Endodermal cell (in vitro differentiated cells): Measurements from ENCODE around the gene AKAP6. TPM values are rescaled to one million over a fixed set of nuclear protein-coding genes. Genes with fewer than 3 reads are reported as not detected.

Experiments
- DNase-seq: peaks from one replicate; pipeline ENCODE4 v3.0.0-alpha.2; 2017
- H3K27ac ChIP-seq: 2 replicates; pipeline ENCODE4 v1.5.1; 2013; ENCODE audit warnings: mild to moderate bottlenecking, low read depth, low read length, moderate library complexity
- H3K27me3 ChIP-seq: 2 replicates; pipeline ENCODE4 v1.6.1; 2013; ENCODE audit warnings: mild to moderate bottlenecking, low read length, moderate library complexity; ENCODE audit not compliant: insufficient read depth, control insufficient read depth, poor library complexity, severe bottlenecking
- H3K36me3 ChIP-seq: 2 replicates; pipeline ENCODE4 v1.7.0; 2013; ENCODE audit warnings: mild to moderate bottlenecking, low read length, moderate library complexity; ENCODE audit not compliant: control insufficient read depth, insufficient read depth
- H3K4me1 ChIP-seq: one replicate; pipeline ENCODE4 v1.7.0; 2013; ENCODE audit warnings: low read length; ENCODE audit not compliant: control insufficient read depth, insufficient read depth
- H3K4me3 ChIP-seq: 2 replicates; pipeline ENCODE4 v1.5.1; 2013; ENCODE audit warnings: mild to moderate bottlenecking, low read length, moderate library complexity
- H3K9ac ChIP-seq: 2 replicates; pipeline ENCODE4 v1.6.1; 2013; ENCODE audit warnings: mild to moderate bottlenecking, low read length, moderate library complexity; ENCODE audit not compliant: poor library complexity, severe bottlenecking; ENCODE audit errors: extremely low read depth
- H3K9me3 ChIP-seq: 2 replicates; pipeline ENCODE4 v1.6.1; 2013; ENCODE audit warnings: mild to moderate bottlenecking, low read length, moderate library complexity; ENCODE audit not compliant: control insufficient read depth
- H3K27ac Mint-ChIP-seq: 2 replicates; pipeline ENCODE4 v1.8.0; 2020; ENCODE audit warnings: mixed read lengths
- H3K27me3 Mint-ChIP-seq: 2 replicates; pipeline ENCODE4 v1.8.0; 2021; ENCODE audit warnings: mild to moderate bottlenecking, mixed read lengths; ENCODE audit not compliant: insufficient read depth
- H3K36me3 Mint-ChIP-seq: 2 replicates; pipeline ENCODE4 v1.8.0; 2020; ENCODE audit warnings: low read depth, mixed read lengths
- H3K4me1 Mint-ChIP-seq: 2 replicates; pipeline ENCODE4 v1.8.0; 2020; ENCODE audit warnings: mixed read lengths
- H3K4me3 Mint-ChIP-seq: 2 replicates; pipeline ENCODE4 v1.8.0; 2020; ENCODE audit warnings: mild to moderate bottlenecking, moderate library complexity, mixed read lengths
- H3K9me3 Mint-ChIP-seq: 2 replicates; pipeline ENCODE4 v1.8.0; 2020; ENCODE audit warnings: mild to moderate bottlenecking, mixed read lengths
- WGBS, 2 experiments: methylation state at CpG; one replicate each; pipeline versions ENCODE4 v1.1.5 to v1.1.7; 2013; ENCODE audit warnings: missing lambda C conversion rate in 2 of 2, mixed read lengths in 1 of 2; ENCODE audit not compliant: insufficient coverage in 1 of 2, insufficient read length in 1 of 2; 5-methylcytosine and 5-hydroxymethylcytosine counted together
- total RNA-seq, 2 donors: library from RNA; stranded (reverse); fragmentation: NEBNext Ultra II Directional in 1 of 2; extraction: Animal tissue kit (Norgen Biotek cat#: 25700) in 1 of 2; gene quantifications; 2 replicates in 1 of 2; 3 replicates in 1 of 2; pipeline ENCODE4 v1.2.1, GENCODE V29; 2021
- TF ChIP-seq, protein P1 (sequence below): fragments of 200-600 bp; sonication (generic); conservative IDR thresholded peaks from 2 replicates; pipeline ENCODE4 v1.5.0; 2021; ENCODE audit warnings: antibody characterized with exemption, mild to moderate bottlenecking

AKAP6 gene
- total RNA-seq, 2 donors from 2014 or later: 4.3 to 5.0 TPM

DNA sequence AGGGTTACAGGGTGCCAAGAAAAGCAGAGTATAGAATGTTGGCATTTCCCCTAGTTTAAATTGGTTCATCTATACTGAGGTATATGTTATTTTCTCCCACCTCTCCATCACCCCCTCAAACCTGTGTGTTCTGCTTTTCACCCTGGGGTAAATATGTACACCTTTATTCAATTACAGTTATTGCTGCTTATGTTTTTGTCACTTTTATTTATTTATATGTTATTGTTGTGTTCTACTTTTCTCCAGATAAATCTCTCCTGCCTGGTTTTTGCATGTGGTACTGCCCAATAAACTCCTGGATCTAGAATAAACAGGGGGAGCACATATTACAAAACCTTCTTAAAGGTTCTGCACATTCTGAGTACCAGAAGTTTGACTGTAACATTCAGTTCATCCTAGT, 487.5 kb downstream of the AKAP6 start:
- Mint-ChIP-seq H3K27me3 (no peaks in the 10 kb centered on the region), H3K4me3 (no peak overlapping the region), H3K9me3 (no peaks in the 10 kb centered on the region), H3K36me3 (no peaks in the 10 kb centered on the region), H3K27ac (no peak overlapping the region), H3K4me1 (peaks cover 13% of the 10 kb centered on the region)
- no peak for DNase-seq
- no peaks in the 10 kb centered on the region for H3K36me3 ChIP-seq
- H3K4me1 ChIP-seq: no peaks in the 10 kb centered on the region
- H3K27me3 ChIP-seq: no peaks in the 10 kb centered on the region
- H3K27ac ChIP-seq: no peak overlapping the region
- TF ChIP-seq, protein P1, sequence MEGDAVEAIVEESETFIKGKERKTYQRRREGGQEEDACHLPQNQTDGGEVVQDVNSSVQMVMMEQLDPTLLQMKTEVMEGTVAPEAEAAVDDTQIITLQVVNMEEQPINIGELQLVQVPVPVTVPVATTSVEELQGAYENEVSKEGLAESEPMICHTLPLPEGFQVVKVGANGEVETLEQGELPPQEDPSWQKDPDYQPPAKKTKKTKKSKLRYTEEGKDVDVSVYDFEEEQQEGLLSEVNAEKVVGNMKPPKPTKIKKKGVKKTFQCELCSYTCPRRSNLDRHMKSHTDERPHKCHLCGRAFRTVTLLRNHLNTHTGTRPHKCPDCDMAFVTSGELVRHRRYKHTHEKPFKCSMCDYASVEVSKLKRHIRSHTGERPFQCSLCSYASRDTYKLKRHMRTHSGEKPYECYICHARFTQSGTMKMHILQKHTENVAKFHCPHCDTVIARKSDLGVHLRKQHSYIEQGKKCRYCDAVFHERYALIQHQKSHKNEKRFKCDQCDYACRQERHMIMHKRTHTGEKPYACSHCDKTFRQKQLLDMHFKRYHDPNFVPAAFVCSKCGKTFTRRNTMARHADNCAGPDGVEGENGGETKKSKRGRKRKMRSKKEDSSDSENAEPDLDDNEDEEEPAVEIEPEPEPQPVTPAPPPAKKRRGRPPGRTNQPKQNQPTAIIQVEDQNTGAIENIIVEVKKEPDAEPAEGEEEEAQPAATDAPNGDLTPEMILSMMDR: no peak
- H3K9me3 ChIP-seq: no peaks in the 10 kb centered on the region
- no peak overlapping the region for H3K9ac ChIP-seq
- no peak overlapping the region for H3K4me3 ChIP-seq

DNA sequence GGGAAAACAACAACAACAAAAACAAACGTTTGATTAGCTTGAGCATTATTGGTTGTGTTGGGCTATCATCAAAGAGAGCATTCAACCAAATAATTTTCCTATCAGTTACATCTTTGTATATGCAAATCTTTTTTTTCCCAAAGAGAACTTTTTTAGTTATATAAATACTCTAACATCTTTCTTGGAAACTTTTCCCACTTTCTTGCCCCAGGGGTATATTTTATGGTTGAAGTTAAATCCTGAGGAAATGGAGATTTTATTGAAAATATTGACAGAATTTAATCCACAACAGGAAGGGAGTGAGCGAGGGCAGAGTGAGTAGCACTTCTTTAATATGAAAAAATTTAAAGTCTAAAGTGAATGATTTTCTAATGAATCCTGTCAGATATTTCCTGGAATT, 488.7 kb downstream of the AKAP6 start:
- no peaks in the 10 kb centered on the region for H3K36me3 Mint-ChIP-seq
- Histone ChIP-seq H3K36me3 (no peaks in the 10 kb centered on the region), H3K9me3 (no peaks in the 10 kb centered on the region), H3K4me3 (no peak overlapping the region), H3K9ac (no peak overlapping the region), H3K27me3 (no peaks in the 10 kb centered on the region), H3K4me1 (no peaks in the 10 kb centered on the region), H3K27ac (no peak overlapping the region)
- no peak overlapping the region for H3K27ac Mint-ChIP-seq
- WGBS, 2 experiments: 67 to 93% methylated on average over 1 to 2 of the region's 2 CpGs
- TF ChIP-seq, protein P1: no peak
- DNase-seq: no peak
- no peak overlapping the region for H3K4me3 Mint-ChIP-seq
- H3K4me1 Mint-ChIP-seq: peaks cover 13% of the 10 kb centered on the region
- H3K27me3 Mint-ChIP-seq: no peaks in the 10 kb centered on the region
- H3K9me3 Mint-ChIP-seq: no peaks in the 10 kb centered on the region

- TF ChIP-seq, protein P1: no peak
- no peaks in the 10 kb centered on the region for H3K9me3 ChIP-seq
- no peaks in the 10 kb centered on the region for H3K27me3 Mint-ChIP-seq
- H3K27ac ChIP-seq: no peak overlapping the region
- no peak overlapping the region for H3K9ac ChIP-seq
- no peak overlapping the region for H3K4me3 Mint-ChIP-seq
- peaks cover 13% of the 10 kb centered on the region for H3K4me1 Mint-ChIP-seq
- no peaks in the 10 kb centered on the region for H3K36me3 ChIP-seq
- H3K4me1 ChIP-seq: no peaks in the 10 kb centered on the region
- H3K27me3 ChIP-seq: no peaks in the 10 kb centered on the region
- no peaks in the 10 kb centered on the region for H3K9me3 Mint-ChIP-seq
- H3K36me3 Mint-ChIP-seq: no peaks in the 10 kb centered on the region
- WGBS, 2 experiments: 88 to 95% methylated on average over 3 to 4 of the region's 4 CpGs
- DNase-seq: no peak
- no peak overlapping the region for H3K4me3 ChIP-seq
- H3K27ac Mint-ChIP-seq: no peak overlapping the region
Observed at GRCh38 chr14:32818581-32818980, 489.5 kb downstream of the AKAP6 start.
